AG09319 (cell line): ENCODE results near the gene STX1B.

Experiments
- DNase-seq: peaks from one replicate; pipeline ENCODE4 v3.0.0-alpha.2; 2010; ENCODE audit warnings: low read depth; ENCODE audit errors: extremely low read depth
- TF ChIP-seq, protein P1 (sequence below): IDR thresholded peaks from 2 replicates; pipeline ENCODE4 v1.5.1; 2011; ENCODE audit warnings: low read depth, mild to moderate bottlenecking, inconsistent platforms, low read length, moderate library complexity

Gene STX1B

DNA sequence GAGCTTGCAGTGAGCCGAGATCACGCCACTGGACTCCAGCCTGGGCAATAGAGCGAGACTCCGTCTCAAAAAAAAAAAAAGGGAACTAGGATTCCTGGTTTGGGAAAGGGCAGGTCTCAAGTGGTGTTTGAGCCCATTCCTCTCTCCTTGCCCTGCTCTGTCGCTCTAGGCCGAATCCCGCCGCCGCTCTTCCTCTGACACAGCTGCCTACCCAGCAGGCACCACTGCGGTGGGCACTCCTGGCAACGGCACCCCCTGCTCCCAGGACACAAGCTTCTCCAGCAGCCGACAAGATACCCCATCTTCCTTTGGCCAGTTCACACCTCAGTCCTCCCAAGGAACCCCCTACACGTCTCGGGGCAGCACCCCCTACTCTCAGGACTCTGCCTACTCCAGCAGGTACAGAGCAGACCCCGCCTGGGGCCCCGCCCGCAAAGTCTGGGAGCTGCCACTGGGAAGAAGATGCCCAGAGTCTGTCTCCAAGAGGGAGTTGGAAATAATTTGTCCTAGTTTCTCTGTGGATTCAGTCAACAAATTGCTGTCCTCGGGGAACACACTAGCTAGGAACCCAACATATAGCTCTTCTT, 46.4 kb downstream of the STX1B start:
- DNase-seq: no peak
- TF ChIP-seq, protein P1, sequence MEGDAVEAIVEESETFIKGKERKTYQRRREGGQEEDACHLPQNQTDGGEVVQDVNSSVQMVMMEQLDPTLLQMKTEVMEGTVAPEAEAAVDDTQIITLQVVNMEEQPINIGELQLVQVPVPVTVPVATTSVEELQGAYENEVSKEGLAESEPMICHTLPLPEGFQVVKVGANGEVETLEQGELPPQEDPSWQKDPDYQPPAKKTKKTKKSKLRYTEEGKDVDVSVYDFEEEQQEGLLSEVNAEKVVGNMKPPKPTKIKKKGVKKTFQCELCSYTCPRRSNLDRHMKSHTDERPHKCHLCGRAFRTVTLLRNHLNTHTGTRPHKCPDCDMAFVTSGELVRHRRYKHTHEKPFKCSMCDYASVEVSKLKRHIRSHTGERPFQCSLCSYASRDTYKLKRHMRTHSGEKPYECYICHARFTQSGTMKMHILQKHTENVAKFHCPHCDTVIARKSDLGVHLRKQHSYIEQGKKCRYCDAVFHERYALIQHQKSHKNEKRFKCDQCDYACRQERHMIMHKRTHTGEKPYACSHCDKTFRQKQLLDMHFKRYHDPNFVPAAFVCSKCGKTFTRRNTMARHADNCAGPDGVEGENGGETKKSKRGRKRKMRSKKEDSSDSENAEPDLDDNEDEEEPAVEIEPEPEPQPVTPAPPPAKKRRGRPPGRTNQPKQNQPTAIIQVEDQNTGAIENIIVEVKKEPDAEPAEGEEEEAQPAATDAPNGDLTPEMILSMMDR: no peak

DNA sequence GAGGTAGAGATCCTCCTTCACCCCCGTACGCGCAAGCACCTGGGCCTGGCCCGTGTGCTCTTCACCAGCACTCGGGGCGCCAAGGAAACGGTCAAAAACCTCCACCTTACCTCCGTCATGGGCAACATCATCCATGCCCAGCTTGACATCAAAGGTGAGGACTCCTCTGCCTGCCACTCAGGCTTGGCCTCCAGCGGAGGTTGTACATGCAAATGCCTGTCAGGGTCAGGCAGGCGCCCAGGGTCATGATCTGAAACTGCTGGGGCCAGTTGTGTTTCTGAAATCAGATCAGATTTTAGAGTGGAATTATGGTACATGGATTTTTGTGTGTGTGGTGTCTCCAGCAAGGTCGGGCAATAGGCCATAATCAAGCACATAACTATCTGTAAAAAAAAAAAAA, 49.1 kb downstream of the STX1B start:
- DNase-seq: no peak
- TF ChIP-seq, protein P1: no peak

DNA sequence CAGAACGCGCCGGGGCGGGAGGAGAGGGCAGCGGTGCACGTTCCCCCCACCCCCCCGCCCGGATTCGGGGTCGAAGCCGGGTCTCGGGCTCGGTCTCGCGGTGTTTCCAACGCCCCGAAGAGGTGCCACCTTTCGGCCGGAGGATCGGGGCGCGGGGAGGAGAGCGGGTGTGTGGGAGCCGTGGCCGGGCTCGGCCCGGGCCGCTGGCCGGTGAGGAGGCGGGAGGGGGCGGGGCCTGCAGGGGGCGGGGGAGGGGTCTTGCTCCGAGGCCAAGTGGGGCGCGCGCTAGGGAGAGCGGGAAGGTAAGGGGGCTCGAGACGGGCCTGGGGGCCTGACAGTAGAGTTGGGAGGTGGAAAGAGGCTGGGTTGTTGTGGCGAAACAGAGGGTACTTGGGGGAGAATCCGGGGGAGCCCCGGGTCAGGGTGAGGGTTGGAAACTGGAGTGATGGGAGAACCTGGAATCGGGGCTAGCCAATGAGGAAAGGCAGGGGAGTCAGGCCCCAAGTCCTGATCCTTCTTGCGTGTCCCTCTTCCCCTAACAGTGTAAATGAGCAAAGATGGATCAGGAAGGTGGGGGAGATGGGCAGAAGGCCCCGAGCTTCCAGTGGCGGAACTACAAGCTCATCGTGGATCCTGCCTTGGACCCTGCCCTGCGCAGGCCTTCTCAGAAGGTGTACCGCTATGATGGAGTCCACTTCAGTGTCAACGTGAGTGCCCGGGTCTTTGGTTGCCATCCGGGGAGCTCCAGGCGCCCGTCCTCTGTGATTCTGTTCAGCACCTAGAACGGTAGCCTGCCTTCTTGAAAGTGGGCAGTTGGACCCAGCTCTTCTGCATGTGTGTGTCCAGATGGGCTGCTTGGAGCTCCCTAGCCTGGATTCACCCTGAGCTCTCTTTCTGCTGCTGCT, 52.0 kb downstream of the STX1B start:
- TF ChIP-seq, protein P1: no peak
- no peak for DNase-seq

DNA sequence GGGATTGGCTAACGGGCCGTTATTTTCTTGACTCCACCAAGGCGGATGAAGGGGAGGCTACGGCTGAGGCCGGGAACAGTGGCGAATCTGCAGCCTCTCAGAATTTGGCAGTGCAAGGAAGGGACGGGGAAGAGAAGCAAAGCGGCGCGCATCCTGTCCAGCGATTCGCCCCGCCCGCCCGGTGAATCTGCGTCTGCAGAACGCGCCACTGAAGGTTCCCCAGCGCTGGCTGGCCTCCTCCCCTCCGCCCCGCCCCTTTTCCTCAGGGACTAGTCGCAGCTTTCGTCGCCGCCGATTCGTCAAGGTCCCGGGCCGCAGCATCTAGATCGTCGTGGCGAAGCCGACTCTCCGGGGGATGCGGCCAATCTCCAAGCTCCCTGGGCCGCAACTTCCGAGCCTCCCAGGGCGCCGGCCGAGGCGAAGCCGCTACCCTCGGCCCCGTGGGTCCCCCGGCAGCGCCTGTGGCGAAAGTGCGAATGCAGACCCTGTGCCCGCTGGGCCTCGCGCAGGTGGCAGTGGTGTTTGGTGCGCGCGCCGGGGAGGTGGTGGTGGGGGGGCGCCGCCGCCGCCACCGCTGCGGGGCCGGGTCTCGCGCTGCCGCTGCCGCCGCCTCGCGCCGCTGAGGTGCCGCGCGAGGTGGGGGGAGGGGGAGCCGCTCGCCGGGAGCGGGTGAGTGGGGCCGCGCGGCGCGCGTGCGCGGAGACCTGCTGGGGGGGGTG, 52.8 kb downstream of the STX1B start, which contains the start of gene SETD1A:
TSS of gene SETD1A (plus strand) at position 299 of the 719 bp plus-strand sequence. CDS start 978 bp downstream, outside the sequence.
- DNase-seq: peak; percentile 90
- TF ChIP-seq, protein P1: no peak

DNA sequence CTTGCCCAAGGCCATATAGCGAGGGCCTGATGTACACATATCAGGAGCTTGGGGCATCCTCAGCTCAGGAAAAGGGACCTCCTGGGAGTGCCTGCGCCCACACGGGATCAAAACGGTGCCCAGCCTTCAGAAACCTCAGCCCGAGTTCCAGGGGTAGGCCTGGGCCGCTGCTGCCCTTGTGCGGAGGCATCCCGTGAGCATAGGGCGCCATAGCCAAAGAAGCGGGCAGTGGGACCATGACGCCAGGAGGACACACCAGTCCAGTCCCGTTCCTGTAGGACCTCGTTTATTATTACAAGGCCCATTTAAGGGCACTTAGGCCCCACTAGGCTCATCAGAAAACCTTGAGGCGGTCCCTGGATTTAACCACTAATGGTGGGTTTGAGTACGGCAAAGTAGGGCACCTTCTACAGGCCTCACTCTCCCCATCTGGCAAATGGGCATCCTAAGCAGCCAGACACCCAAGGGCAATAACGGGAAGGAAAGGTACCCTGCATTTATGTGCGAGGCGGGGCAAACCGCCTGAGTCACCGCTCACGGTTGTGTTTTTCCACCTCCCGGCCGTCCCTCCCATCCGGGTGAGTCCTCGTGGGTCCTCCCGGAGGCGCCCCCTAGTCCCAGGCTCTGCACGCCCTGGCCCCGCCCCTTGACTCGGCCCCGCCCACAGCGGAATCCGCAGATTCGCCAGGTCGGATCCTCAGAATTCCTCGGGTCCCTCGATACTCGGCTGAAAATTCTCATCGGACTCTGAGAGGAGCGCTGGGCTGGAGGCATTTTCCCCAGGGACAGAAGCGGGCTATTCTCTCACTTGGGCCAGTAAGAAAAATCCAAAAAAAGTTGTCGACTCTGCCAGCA, 53.6 kb downstream of the STX1B start:
- DNase-seq: no peak
- TF ChIP-seq, protein P1: peak; percentile 31

DNA sequence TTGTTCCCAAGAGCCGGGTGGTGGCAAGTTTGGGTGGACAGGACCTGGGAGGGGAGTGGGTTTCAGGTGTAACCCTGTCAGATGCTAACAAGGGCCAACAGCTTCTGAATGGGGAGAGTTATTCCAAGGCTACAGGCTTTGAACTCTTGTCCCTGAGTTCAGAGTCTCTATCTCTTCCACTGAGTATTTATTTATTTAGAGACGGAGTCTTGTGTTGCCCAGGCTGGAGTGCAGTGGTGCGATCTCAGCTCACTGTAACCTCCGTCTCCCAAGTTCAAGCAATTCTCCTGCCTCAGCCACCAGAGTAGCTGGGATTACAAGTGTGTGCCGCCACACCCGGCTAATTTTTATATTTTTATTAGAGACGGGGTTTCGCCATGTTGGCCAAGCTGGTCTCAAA, 55.4 kb downstream of the STX1B start:
- no peak for DNase-seq
- TF ChIP-seq, protein P1: no peak
